ENCODE measurements around the gene KCNK16.

The KCNK16 gene

DNA sequence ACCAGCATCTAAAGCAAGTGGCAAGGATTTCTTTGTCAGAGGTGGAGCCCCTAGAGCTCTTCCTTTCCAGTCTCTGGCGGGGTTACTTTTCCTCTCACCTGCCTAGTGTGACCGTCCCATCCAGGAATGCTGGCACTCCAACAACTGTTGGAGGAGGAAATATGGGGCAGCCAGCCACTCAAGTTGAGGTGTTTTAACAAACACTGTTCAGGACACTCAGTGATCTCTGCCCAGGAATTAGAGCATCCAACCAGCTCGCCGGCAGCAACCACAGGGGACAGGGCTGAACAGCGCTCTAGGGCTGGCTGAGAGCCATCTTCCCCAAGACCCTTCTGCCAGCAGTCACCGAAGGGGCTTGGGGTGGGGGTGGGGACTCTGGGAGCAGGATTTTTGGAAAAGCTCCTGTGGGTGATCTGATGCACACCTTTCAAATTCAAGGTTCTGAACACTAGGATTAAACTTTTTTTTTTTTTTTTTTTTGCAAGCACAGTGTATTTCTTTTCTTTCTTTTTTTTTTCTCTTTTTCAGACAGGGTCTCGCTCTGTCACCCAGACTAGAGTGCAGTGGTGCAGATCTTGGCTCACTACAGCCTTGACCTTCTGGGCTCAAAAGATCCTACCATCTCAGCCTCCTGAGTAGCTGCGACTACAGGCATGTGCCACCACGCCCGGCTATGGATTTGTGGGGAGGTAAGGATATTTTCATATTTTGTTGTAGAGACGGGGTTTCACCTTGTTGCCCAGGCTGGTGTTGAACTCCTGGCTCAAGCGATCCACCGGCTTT is 28.4 kb upstream of the KCNK16 start:
- no peak overlapping the region for H3K4me3 ChIP-seq (ENCODE audit: low read length)
- no peak for DNase-seq (ENCODE audit: low read depth)
- TF ChIP-seq CTCF (conservative IDR thresholded peaks at IDR 0.05; ENCODE audit: low read length) = no peak

GRCh38 chr6:39348740-39349139 is 26.2 kb upstream of the KCNK16 start:
- TF ChIP-seq CTCF (conservative IDR thresholded peaks at IDR 0.05; ENCODE audit: low read length) = no peak
- H3K4me3 ChIP-seq (ENCODE audit: low read length) = no peak overlapping the region
- no peak for DNase-seq (ENCODE audit: low read depth)

GRCh38 chr6:39347906-39348585 is 25.5 kb upstream of the KCNK16 start:
- peak; percentile 96 for TF ChIP-seq CTCF (conservative IDR thresholded peaks at IDR 0.05; ENCODE audit: low read length)
- H3K4me3 ChIP-seq (ENCODE audit: low read length) = no peak overlapping the region
- DNase-seq (ENCODE audit: low read depth) = peak; percentile 57

GRCh38 chr6:39347206-39347605 is 24.7 kb upstream of the KCNK16 start:
- no peak overlapping the region for H3K4me3 ChIP-seq (ENCODE audit: low read length)
- no peak for DNase-seq (ENCODE audit: low read depth)
- no peak for TF ChIP-seq CTCF (conservative IDR thresholded peaks at IDR 0.05; ENCODE audit: low read length)

- no peak for TF ChIP-seq CTCF (conservative IDR thresholded peaks at IDR 0.05; ENCODE audit: low read length)
- no peak overlapping the region for H3K4me3 ChIP-seq (ENCODE audit: low read length)
These were observed 22.3 kb upstream of the KCNK16 start for GRCh38 chr6:39344821-39345280.

DNA sequence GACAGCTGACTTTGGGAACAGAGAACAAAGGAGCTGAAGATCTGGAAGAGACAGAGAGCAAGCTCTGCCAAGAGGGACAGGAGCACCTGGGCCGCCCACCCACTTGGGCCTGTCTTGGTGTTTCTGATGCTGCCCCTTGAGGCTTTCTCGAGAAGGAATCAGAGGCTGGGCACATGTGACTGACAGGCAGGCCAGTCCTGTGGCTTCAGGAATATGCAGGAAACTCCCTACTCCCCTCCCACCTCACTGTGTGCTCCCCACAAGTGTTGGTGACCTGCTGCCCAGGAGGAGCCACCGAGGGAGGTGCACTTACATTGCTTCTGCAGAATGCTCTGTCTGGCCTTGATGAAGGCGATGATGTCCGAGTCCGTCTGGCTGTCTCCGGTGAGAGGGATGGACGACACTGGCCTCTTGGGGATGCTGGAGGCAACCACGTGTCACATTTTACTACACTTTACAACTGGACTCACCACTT is 20.9 kb upstream of the KCNK16 start:
- no peak for DNase-seq (ENCODE audit: low read depth)
- TF ChIP-seq CTCF (conservative IDR thresholded peaks at IDR 0.05; ENCODE audit: low read length) = no peak
- no peak overlapping the region for H3K4me3 ChIP-seq (ENCODE audit: low read length)

More at GRCh38 chr6:39344821-39345280, 22.3 kb upstream of the KCNK16 start:
- DNase-seq (ENCODE audit: low read depth) = no peak
